Measurements from ENCODE around the gene EPOP. TPM values are rescaled to one million over a fixed set of nuclear protein-coding genes. Genes with fewer than 3 reads are reported as not detected.

The EPOP gene
- total and polyA plus RNA-seq, 2 of the 13 experiments (the other 11 are each of a cell fraction or from before 2014, with no cell fraction given): 14.7 to 37.8 TPM

- TF ChIP-seq JUNB (CRISPR knock-in tag; IDR thresholded peaks at IDR 0.05; ENCODE audit: borderline replicate concordance): peak; percentile 73; the same call in 1 of the 2 replicates
- TF ChIP-seq MNT (IDR thresholded peaks at IDR 0.05): peak; percentile 91
- no peak for TF ChIP-seq ZHX2 (IDR thresholded peaks at IDR 0.05; ENCODE audit: low read depth)
- TF ChIP-seq ZHX2 (CRISPR knock-in tag; IDR thresholded peaks at IDR 0.05; ENCODE audit: borderline replicate concordance): peak; percentile 96
- TF ChIP-seq E2F1 (CRISPR knock-in tag; IDR thresholded peaks at IDR 0.05): peak; percentile 77; the same call in 1 of the 2 replicates
- TF ChIP-seq CHCHD3 (CRISPR knock-in tag; IDR thresholded peaks at IDR 0.05): peak; percentile 92
- no peak for TF ChIP-seq JARID2 (CRISPR knock-in tag; IDR thresholded peaks at IDR 0.05; ENCODE audit: insufficient replicate concordance)
- TF ChIP-seq NR2C2 (CRISPR knock-in tag; IDR thresholded peaks at IDR 0.05; ENCODE audit: borderline replicate concordance): peak; percentile 60; the same call in 1 of the 2 replicates
- TF ChIP-seq ZGPAT (CRISPR knock-in tag; IDR thresholded peaks at IDR 0.05): peak; percentile 97
- TF ChIP-seq ZNF749 (CRISPR knock-in tag; IDR thresholded peaks at IDR 0.05; ENCODE audit: borderline replicate concordance): peak; percentile 94
- peak; percentile 22; the same call in 1 of the 2 replicates for TF ChIP-seq SOX13 (IDR thresholded peaks at IDR 0.05)
- TF ChIP-seq SOX13 (CRISPR knock-in tag; conservative IDR thresholded peaks at IDR 0.05 in 1 of 2, IDR thresholded peaks at IDR 0.05 in 1 of 2): peak in 1 of 2 experiments; percentile 57; a peak in 1 of 4 replicates
- TF ChIP-seq NR2F6 (IDR thresholded peaks at IDR 0.05): no peak
- no peak for TF ChIP-seq NR2F6 (CRISPR knock-in tag; IDR thresholded peaks at IDR 0.05)
Measured at GRCh38 chr17:38674749-38675615, at the start of gene EPOP (continued).
